Measurements from ENCODE around the gene AMIGO1. TPM values are rescaled to one million over a fixed set of nuclear protein-coding genes. Genes with fewer than 3 reads are reported as not detected.

Gene AMIGO1
- total and polyA plus RNA-seq, 8 donors = 3.1 to 8.1 (median 3.8) TPM

DNA sequence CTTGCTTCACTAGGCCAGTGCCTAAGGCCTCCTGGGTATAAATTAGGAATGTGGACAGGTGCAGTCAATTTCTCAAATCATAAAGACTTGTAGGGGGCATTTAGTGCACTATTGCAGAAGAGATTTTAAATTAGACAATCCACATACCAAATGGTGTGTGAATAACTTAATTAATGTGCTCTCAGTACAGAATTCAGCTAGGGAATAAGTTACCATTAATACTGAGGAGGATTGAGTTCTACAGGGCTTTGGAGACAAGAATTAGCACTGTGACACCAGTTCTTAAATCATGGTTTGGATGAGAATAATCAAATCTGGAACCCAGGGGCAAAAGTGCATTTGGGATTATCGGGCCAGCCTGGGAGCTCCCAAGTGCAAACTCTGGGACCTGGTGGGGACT is 41.5 kb downstream of the AMIGO1 start:
- H3K4me3 ChIP-seq = no peak overlapping the region
- H3K9me3 ChIP-seq = no peaks in the 10 kb centered on the region
- TF ChIP-seq, protein P1, sequence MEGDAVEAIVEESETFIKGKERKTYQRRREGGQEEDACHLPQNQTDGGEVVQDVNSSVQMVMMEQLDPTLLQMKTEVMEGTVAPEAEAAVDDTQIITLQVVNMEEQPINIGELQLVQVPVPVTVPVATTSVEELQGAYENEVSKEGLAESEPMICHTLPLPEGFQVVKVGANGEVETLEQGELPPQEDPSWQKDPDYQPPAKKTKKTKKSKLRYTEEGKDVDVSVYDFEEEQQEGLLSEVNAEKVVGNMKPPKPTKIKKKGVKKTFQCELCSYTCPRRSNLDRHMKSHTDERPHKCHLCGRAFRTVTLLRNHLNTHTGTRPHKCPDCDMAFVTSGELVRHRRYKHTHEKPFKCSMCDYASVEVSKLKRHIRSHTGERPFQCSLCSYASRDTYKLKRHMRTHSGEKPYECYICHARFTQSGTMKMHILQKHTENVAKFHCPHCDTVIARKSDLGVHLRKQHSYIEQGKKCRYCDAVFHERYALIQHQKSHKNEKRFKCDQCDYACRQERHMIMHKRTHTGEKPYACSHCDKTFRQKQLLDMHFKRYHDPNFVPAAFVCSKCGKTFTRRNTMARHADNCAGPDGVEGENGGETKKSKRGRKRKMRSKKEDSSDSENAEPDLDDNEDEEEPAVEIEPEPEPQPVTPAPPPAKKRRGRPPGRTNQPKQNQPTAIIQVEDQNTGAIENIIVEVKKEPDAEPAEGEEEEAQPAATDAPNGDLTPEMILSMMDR (IDR thresholded peaks at IDR 0.05) = no peak
- ATAC-seq (no peak), DNase-seq (no peak)
- H3K4me1 ChIP-seq = peaks cover 3 to 15% of the 10 kb centered on the region in 2 donors
- H3K27ac ChIP-seq = no peak overlapping the region
- peaks cover 27 to 98% of the 10 kb centered on the region in 2 donors for H3K27me3 ChIP-seq
- no peaks in the 10 kb centered on the region for H3K36me3 ChIP-seq
- intact Hi-C loops (cut with DNase I) = no loop called here

DNA sequence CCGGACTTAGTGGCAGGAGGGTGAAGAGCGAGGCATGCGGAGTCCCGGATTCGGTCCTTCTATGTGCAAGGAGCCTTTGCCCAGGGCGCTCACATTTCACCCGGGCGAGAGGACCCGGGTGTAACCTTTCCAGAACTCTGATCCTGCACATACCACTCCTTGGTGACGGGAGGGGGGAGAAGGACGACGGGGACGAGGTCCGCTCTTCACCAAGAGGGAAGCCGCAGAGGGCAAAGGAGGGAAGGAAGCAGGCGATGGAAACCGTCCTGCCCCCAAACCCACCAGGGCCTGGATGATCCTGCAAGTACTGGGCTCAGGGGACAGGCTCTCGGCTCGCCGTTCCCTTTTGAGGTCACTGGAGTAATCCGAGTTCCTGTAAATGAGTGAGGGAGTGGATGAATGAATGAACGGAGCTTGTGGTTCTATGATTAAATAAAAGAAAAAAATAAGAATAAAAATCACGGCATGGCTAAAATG is 42.2 kb downstream of the AMIGO1 start:
- Histone ChIP-seq H3K27ac (no peak overlapping the region), H3K27me3 (peaks cover 27 to 98% of the 10 kb centered on the region in 2 donors), H3K4me3 (peak overlapping the region in 1 of 2 donors; percentile 51), H3K36me3 (no peaks in the 10 kb centered on the region), H3K4me1 (peaks cover 3 to 15% of the 10 kb centered on the region in 2 donors), H3K9me3 (no peaks in the 10 kb centered on the region)
- TF ChIP-seq, protein P1 (IDR thresholded peaks at IDR 0.05) = no peak
- ATAC-seq = peak; percentile 15
- DNase-seq = no peak
- intact Hi-C loops (cut with DNase I) = no loop called here

DNA sequence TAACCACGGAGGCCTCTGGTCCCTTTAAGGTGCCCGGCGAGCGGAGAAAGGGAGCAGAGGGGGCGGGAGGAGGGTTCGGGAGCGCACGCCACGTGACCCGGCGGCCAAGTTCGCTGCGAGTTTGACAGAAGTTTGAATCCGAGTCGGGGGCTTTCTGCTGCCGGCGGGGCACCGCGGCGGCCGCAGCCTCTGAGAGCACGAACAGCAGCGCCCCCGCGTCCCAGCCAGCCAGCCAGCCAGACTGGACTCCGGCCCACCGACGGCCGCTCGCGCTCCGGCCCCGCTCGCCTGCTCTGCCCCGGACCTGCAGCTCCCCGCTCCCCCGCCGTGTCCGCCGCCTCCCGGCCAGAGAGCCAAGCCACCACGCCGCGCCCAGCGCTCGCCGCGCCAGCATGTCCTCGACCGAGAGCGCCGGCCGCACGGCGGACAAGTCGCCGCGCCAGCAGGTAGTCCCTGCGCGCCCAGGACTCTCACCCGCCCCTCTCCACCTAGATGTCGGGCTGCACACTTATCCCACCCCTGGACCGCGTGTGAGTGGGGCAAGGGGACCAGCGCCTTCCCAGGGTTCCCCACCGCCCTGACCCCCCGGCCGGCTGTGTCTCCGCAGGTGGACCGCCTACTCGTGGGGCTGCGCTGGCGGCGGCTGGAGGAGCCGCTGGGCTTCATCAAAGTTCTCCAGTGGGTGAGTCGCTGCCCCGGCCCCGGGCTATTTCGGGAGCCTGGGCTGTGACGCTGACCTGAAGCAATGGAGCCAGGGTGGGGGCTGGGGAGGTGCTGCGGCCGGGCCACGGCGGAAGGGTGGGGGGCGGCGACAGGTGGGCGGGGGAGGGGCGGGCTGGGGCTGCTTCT is 42.9 kb downstream of the AMIGO1 start, which contains the start of gene SYPL2:
SYPL2 (plus strand) TSS at position 95 of the 849 bp plus-strand sequence; CDS start at position 393, 298 bp downstream.
- DNase-seq = peak; percentile 18 to 86 (median 44)
- TF ChIP-seq, protein P1 (IDR thresholded peaks at IDR 0.05) = no peak
- peaks cover 27 to 94% of the 10 kb centered on the region in 2 donors for H3K27me3 ChIP-seq
- no peaks in the 10 kb centered on the region for H3K36me3 ChIP-seq
- H3K9me3 ChIP-seq = no peaks in the 10 kb centered on the region
- intact Hi-C loops (cut with DNase I) = no loop called here
- peaks cover 3 to 15% of the 10 kb centered on the region in 2 donors for H3K4me1 ChIP-seq
- no peak within 1 kb of the TSS for H3K27ac ChIP-seq
- H3K4me3 ChIP-seq = peak within 1 kb of the TSS; percentile 33 to 51
- ATAC-seq = peak; percentile 90

DNA sequence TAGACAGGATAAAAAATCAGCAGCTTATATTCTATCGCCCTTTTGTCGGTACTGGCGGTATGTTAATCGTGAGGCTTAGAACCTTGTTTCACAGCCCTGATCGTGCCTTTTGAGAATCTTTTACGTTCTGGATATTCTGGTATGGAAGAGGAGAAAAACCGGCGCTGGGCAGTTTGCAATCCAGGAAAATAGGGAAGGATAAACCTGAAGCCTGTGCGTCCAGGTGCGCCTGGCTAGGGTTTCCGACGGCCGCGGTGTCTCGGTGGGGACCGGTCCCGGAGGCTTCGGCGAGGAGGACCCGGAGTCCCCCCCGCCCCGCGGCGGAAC is 43.4 kb downstream of the AMIGO1 start:
- TF ChIP-seq, protein P1 (IDR thresholded peaks at IDR 0.05) = no peak
- peak overlapping the region; percentile 33 to 51 for H3K4me3 ChIP-seq
- DNase-seq (no peak), ATAC-seq (no peak)
- intact Hi-C loops (cut with DNase I) = no loop called here
- H3K36me3 ChIP-seq = no peaks in the 10 kb centered on the region
- peaks cover 3 to 15% of the 10 kb centered on the region in 2 donors for H3K4me1 ChIP-seq
- no peak overlapping the region for H3K27ac ChIP-seq
- H3K9me3 ChIP-seq = no peaks in the 10 kb centered on the region
- peaks cover 27 to 95% of the 10 kb centered on the region in 2 donors for H3K27me3 ChIP-seq

DNA sequence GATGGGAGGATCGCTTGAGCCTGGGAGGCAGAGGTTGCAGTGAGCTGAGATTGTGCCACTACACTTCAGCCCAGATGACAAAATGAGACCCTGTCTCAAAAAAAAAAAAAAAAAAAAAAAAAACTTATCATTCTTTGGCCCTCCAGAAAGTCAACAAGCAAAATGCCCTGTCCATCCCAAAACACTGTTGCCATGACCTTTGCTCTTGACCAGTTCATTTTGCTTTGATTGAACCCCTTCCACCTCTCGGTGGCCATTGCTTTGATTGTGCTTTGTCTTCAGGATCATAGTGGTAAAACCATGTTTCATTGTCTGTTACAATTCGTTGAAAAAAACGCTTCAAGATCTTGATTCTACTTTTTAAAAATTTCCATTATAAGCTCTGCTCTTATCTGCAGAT is 51.7 kb downstream of the AMIGO1 start:
- ATAC-seq (no peak), DNase-seq (no peak)
- TF ChIP-seq, protein P1 (IDR thresholded peaks at IDR 0.05) = no peak
- H3K4me3 ChIP-seq = no peak overlapping the region
- H3K4me1 ChIP-seq = no peaks in the 10 kb centered on the region
- peaks cover 0 to 11% of the 10 kb centered on the region in 2 donors for H3K9me3 ChIP-seq
- H3K27me3 ChIP-seq = peaks cover 0 to 41% of the 10 kb centered on the region in 2 donors
- intact Hi-C loops (cut with DNase I) = no loop called here
- no peak overlapping the region for H3K27ac ChIP-seq
- H3K36me3 ChIP-seq = no peaks in the 10 kb centered on the region

Data from left lung (tissue), 10 donors.